ENCODE measurements around the gene PLD6. TPM values are rescaled to one million over a fixed set of nuclear protein-coding genes. Genes with fewer than 3 reads are reported as not detected.

Gene PLD6
- total and polyA plus RNA-seq, 2 experiments from 2014 or later = 0.65 to 1.0 TPM

DNA sequence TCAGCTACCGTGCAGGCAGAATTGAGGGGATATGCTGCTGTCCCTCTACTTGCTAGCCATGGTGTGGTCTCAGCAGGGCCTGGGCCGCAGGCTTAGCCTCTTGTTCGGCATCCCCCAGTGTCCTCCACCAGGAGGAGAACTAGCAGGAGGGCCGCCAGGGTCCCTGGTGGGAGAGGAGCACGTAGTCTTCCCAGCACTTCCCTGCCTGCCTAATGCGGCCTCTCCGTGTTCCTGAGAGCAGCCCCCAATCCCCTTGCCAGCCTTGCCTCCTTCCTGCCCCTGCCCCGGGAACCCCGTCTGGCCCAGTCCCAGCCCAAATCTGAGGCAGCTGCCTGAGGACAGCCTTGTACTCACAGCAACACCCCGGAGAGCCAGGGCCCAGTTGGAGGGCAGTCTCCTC is 38.1 kb downstream of the PLD6 start:
- Histone ChIP-seq H3K9me2 (ENCODE audit: insufficient read depth) (no peaks in the 10 kb centered on the region), H3F3A (ENCODE audit: insufficient read depth) (no peaks in the 10 kb centered on the region), H3K27ac (no peak overlapping the region), H3K27me3 (replicated peaks; ENCODE audit: insufficient read depth) (no peaks in the 10 kb centered on the region), H4K20me1 (ENCODE audit: insufficient read depth) (no peaks in the 10 kb centered on the region), H3K9ac (no peak overlapping the region), H3K9me3 (ENCODE audit: low read depth) (no peaks in the 10 kb centered on the region), H3K4me2 (ENCODE audit: unreplicated experiment) (no peak overlapping the region), H3K4me3 (no peak overlapping the region), H2AFZ (no peak overlapping the region), H3K79me2 (ENCODE audit: insufficient read depth) (peaks cover 30% of the 10 kb centered on the region), H3K36me3 (ENCODE audit: low read depth) (peaks cover 35% of the 10 kb centered on the region; the same call in 1 of the 2 replicates), H3K4me1 (ENCODE audit: insufficient read depth) (no peaks in the 10 kb centered on the region)
- in situ Hi-C loops (cut with MboI) = no loop called here
- DNase-seq = no peak
- 90 to 91% methylated on average over 9 to 10 of the region's 10 CpGs for WGBS, 2 experiments (ENCODE audit: low coverage in 1 of 2, low lambda C conversion rate in 2 of 2, missing lambda C conversion rate in 2 of 2)
- no peak for TF ChIP-seq EZH2 (IDR thresholded peaks at IDR 0.05; ENCODE audit: insufficient read depth, poor library complexity, severe bottlenecking)
- TF ChIP-seq EZH2phosphoT487 (IDR thresholded peaks at IDR 0.05; ENCODE audit: insufficient read depth, low read depth) = no peak

DNA sequence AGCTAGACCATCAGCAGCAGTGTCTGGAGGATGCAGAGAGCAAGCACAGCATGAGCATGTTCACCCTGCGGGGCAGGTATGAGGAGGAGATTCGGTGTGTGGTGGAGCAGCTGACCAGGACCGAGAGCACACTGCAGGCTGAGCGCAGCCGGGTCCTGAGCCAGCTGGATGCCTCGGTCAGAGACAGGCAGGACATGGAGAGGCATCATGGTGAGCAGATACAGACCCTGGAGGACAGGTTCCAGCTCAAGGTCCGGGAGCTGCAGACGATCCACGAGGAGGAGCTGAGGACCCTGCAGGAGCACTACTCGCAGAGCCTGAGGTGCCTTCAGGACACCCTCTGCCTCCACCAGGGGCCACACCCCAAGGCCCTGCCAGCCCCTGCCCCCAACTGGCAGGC is 38.8 kb downstream of the PLD6 start:
- Histone ChIP-seq H3K4me1 (ENCODE audit: insufficient read depth) (no peaks in the 10 kb centered on the region), H3K27me3 (replicated peaks; ENCODE audit: insufficient read depth) (no peaks in the 10 kb centered on the region), H3K79me2 (ENCODE audit: insufficient read depth) (peaks cover 33% of the 10 kb centered on the region), H3K9me3 (ENCODE audit: low read depth) (no peaks in the 10 kb centered on the region), H3K27ac (no peak overlapping the region), H3K9me2 (ENCODE audit: insufficient read depth) (no peaks in the 10 kb centered on the region), H4K20me1 (ENCODE audit: insufficient read depth) (no peaks in the 10 kb centered on the region), H2AFZ (no peak overlapping the region), H3K4me2 (ENCODE audit: unreplicated experiment) (no peak overlapping the region), H3K36me3 (ENCODE audit: low read depth) (peaks cover 35% of the 10 kb centered on the region; the same call in 1 of the 2 replicates), H3F3A (ENCODE audit: insufficient read depth) (no peaks in the 10 kb centered on the region), H3K9ac (no peak overlapping the region), H3K4me3 (no peak overlapping the region)
- 36 to 43% methylated on average over 9 to 10 of the region's 10 CpGs for WGBS, 2 experiments (ENCODE audit: low coverage in 1 of 2, low lambda C conversion rate in 2 of 2, missing lambda C conversion rate in 2 of 2)
- no peak for DNase-seq
- in situ Hi-C loops (cut with MboI) = no loop called here
- no peak for TF ChIP-seq EZH2 (IDR thresholded peaks at IDR 0.05; ENCODE audit: insufficient read depth, poor library complexity, severe bottlenecking)
- TF ChIP-seq EZH2phosphoT487 (IDR thresholded peaks at IDR 0.05; ENCODE audit: insufficient read depth, low read depth) = no peak

DNA sequence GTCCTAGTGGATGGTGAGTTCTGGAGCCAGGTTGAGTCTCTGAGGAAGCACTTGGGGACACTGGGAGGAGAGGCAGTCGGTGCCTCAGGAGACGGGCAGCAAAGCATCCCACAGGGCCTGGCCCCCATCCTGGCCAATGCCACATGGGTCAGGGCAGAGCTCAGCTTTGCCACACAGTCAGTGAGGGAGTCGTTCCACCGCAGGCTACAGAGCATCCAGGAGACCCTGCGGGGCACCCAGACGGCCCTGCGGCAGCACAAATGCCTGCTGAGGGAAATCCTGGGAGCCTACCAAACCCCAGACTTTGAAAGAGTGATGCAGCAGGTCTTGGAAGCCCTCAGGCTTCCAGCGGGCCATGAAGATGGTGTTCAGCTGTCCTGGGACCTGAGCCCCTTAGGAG is 39.7 kb downstream of the PLD6 start:
- Histone ChIP-seq H3K79me2 (ENCODE audit: insufficient read depth) (peaks cover 42% of the 10 kb centered on the region), H3K27me3 (replicated peaks; ENCODE audit: insufficient read depth) (no peaks in the 10 kb centered on the region), H3F3A (ENCODE audit: insufficient read depth) (no peaks in the 10 kb centered on the region), H3K9ac (no peak overlapping the region), H3K4me2 (ENCODE audit: unreplicated experiment) (no peak overlapping the region), H4K20me1 (ENCODE audit: insufficient read depth) (no peaks in the 10 kb centered on the region), H3K9me3 (ENCODE audit: low read depth) (no peaks in the 10 kb centered on the region), H3K36me3 (ENCODE audit: low read depth) (peaks cover 36% of the 10 kb centered on the region), H3K9me2 (ENCODE audit: insufficient read depth) (no peaks in the 10 kb centered on the region), H3K4me1 (ENCODE audit: insufficient read depth) (no peaks in the 10 kb centered on the region), H3K27ac (no peak overlapping the region), H2AFZ (no peak overlapping the region), H3K4me3 (no peak overlapping the region)
- DNase-seq = no peak
- whole genome bisulfite sequencing, 2 experiments (ENCODE audit: low coverage in 1 of 2, low lambda C conversion rate in 2 of 2, missing lambda C conversion rate in 2 of 2) = 90 to 91% methylated on average over 8 of the region's 8 CpGs
- in situ Hi-C loops (cut with MboI) = no loop called here
- TF ChIP-seq EZH2 (IDR thresholded peaks at IDR 0.05; ENCODE audit: insufficient read depth, poor library complexity, severe bottlenecking) (no peak), EZH2phosphoT487 (IDR thresholded peaks at IDR 0.05; ENCODE audit: insufficient read depth, low read depth) (no peak)

DNA sequence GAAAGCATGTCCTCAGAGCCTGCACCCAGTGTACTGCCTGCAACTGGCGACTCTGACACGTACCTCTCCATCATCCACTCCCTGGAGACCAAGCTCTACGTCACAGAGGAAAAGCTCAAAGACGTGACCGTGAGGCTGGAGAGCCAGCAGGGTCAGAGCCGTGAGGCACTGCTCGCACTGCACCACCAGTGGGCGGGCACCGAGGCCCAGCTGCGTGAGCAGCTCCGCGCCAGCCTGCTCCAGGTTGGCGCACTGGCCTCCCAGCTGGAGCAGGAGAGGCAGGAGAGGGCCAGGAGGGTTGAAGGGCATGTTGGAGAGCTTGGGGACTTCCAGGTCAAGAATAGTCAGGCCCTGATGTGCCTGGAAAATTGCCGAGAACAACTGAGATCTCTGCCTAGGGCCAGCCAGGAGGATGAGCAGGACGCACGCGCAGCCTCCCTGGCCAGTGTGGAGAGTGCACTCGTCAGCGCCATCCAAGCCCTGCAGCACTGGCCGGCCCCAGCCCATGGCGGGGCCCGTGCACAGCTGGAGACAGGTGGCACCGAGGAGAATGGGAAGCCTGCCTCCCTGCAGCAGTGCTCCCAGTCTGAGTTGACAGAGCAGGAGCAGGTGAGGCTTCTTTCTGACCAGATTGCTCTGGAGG is 40.3 kb downstream of the PLD6 start:
- in situ Hi-C loops (cut with MboI) = no loop called here

More for the DNA sequence above, 40.3 kb downstream of the PLD6 start:
- no peaks in the 10 kb centered on the region for H3F3A ChIP-seq (ENCODE audit: insufficient read depth)
- H3K27me3 ChIP-seq (replicated peaks; ENCODE audit: insufficient read depth) = no peaks in the 10 kb centered on the region
- H3K79me2 ChIP-seq (ENCODE audit: insufficient read depth) = peaks cover 47% of the 10 kb centered on the region
- 90 to 92% methylated on average over 18 to 23 of the region's 23 CpGs for WGBS, 2 experiments (ENCODE audit: low coverage in 1 of 2, low lambda C conversion rate in 2 of 2, missing lambda C conversion rate in 2 of 2)
- DNase-seq = no peak
- no peaks in the 10 kb centered on the region for H3K9me3 ChIP-seq (ENCODE audit: low read depth)
- no peak overlapping the region for H3K27ac ChIP-seq
- no peaks in the 10 kb centered on the region for H4K20me1 ChIP-seq (ENCODE audit: insufficient read depth)
- H3K4me3 ChIP-seq = no peak overlapping the region
- H3K4me1 ChIP-seq (ENCODE audit: insufficient read depth) = no peaks in the 10 kb centered on the region
- H3K9me2 ChIP-seq (ENCODE audit: insufficient read depth) = no peaks in the 10 kb centered on the region
- no peak overlapping the region for H2AFZ ChIP-seq
- TF ChIP-seq EZH2 (IDR thresholded peaks at IDR 0.05; ENCODE audit: insufficient read depth, poor library complexity, severe bottlenecking) (no peak), EZH2phosphoT487 (IDR thresholded peaks at IDR 0.05; ENCODE audit: insufficient read depth, low read depth) (no peak)
- peaks cover 43% of the 10 kb centered on the region for H3K36me3 ChIP-seq (ENCODE audit: low read depth)
- no peak overlapping the region for H3K9ac ChIP-seq
- H3K4me2 ChIP-seq (ENCODE audit: unreplicated experiment) = no peak overlapping the region
